ENCODE measurements around the gene UCK1. TPM values are rescaled to one million over a fixed set of nuclear protein-coding genes. Genes with fewer than 3 reads are reported as not detected.

UCK1 gene
- total and polyA plus RNA-seq, 8 donors, result 9.9 to 143 (median 31.6) TPM

DNA sequence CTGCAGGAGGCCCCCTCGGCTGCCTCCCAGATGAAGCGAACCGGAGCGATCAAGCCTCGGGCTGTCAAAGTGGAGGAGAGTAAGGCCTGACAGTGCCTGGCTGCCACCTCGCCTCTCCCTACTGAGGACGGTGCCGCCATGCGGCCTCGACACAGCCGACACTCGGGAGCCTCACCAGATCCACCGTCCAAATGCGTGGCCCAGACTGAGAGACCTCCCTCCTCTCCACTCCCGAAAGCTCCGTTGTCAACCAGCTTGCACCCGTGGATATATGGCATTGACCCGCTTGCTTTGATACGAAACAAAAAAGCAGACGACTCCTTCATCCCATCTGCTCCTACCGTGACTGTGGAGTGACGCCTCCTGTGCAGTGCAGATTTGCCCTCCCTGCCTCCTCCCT, 35.3 kb downstream of the UCK1 start:
- DNase-seq, result no peak
- Histone ChIP-seq H3K36me3 (peaks cover 72 to 99% (median 95%) of the 10 kb centered on the region in 4 donors), H3K4me3 (no peak overlapping the region), H3K9me3 (no peaks in the 10 kb centered on the region), H3K27me3 (no peaks in the 10 kb centered on the region), H3K27ac (no peak overlapping the region), H3K4me1 (peaks cover 0 to 5% (median 2%) of the 10 kb centered on the region in 4 donors)
- WGBS, 5 donors, result 86 to 88% (median 87%) methylated on average over 19 to 22 of the region's 22 CpGs
- TF ChIP-seq POLR2A (IDR thresholded peaks at IDR 0.05) (no peak), POLR2AphosphoS5 (IDR thresholded peaks at IDR 0.05) (no peak), EP300 (IDR thresholded peaks at IDR 0.05) (no peak)
- TF ChIP-seq, protein P1, sequence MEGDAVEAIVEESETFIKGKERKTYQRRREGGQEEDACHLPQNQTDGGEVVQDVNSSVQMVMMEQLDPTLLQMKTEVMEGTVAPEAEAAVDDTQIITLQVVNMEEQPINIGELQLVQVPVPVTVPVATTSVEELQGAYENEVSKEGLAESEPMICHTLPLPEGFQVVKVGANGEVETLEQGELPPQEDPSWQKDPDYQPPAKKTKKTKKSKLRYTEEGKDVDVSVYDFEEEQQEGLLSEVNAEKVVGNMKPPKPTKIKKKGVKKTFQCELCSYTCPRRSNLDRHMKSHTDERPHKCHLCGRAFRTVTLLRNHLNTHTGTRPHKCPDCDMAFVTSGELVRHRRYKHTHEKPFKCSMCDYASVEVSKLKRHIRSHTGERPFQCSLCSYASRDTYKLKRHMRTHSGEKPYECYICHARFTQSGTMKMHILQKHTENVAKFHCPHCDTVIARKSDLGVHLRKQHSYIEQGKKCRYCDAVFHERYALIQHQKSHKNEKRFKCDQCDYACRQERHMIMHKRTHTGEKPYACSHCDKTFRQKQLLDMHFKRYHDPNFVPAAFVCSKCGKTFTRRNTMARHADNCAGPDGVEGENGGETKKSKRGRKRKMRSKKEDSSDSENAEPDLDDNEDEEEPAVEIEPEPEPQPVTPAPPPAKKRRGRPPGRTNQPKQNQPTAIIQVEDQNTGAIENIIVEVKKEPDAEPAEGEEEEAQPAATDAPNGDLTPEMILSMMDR (IDR thresholded peaks at IDR 0.05), result no peak
- intact Hi-C loops (cut with DNase I; ENCODE audit: low total_unique reads), result no loop called here

DNA sequence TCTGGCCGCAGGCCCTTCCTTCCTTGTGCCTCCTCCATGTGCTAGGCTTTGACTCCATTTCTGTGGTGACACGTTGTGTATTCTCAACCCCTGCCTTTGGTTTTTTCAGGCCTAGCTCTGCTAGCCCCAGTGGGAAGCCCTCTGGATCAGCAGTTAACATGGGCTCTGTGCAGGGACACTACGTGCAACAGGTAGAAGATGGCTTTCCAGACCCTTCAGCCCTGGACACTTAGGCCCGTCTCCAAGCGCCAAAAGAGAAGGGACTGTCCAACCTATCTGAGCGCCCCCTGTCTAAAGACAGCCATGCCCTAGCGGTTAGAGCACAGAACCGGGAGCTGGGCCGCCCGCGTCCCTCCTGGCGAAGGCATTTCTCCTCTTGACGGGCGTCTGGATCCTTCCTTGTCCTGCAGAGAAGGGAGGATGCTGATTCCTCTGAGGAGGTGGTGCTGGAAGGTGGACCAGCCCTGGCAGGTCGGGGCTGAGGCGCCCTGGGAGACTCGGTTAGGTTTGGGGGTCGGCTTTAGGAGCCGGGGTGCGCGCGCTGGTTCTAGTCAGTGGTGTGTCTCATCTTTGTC, 36.7 kb downstream of the UCK1 start:
- H3K9me3 ChIP-seq, result no peaks in the 10 kb centered on the region
- H3K4me1 ChIP-seq, result no peaks in the 10 kb centered on the region
- TF ChIP-seq EP300 (IDR thresholded peaks at IDR 0.05), result no peak
- TF ChIP-seq POLR2AphosphoS5 (IDR thresholded peaks at IDR 0.05), result no peak
- no peak for TF ChIP-seq POLR2A (IDR thresholded peaks at IDR 0.05)
- TF ChIP-seq, protein P1 (IDR thresholded peaks at IDR 0.05), result no peak
- WGBS, 5 donors, result 90 to 93% (median 92%) methylated on average over 22 of the region's 22 CpGs
- H3K4me3 ChIP-seq, result no peak overlapping the region
- DNase-seq, result no peak
- H3K36me3 ChIP-seq, result peaks cover 86 to 100% (median 100%) of the 10 kb centered on the region in 4 donors
- intact Hi-C loops (cut with DNase I; ENCODE audit: low total_unique reads), result no loop called here
- no peak overlapping the region for H3K27ac ChIP-seq
- no peaks in the 10 kb centered on the region for H3K27me3 ChIP-seq

DNA sequence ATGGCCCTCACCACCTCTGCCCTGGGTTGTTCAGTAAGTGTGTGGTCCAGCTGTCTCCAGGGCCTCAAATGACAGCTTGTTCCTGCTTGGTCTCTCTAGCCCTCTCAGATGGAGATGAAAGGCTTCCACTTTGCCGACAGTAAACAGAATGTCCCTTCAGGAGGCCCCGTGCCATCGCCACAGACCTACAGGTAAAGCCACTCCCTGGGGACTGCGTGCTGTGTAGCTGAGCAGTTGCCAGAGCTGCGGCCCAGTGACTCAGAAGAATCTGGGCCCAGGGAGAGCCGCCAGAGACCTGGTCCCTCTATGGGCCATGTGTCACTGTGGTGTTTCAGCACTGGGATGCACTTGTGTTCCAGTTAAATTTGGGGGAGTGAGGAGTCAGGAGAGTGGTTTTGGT, 39.0 kb downstream of the UCK1 start:
- Histone ChIP-seq H3K27me3 (no peaks in the 10 kb centered on the region), H3K9me3 (no peaks in the 10 kb centered on the region), H3K4me3 (no peak overlapping the region), H3K4me1 (no peaks in the 10 kb centered on the region), H3K27ac (no peak overlapping the region), H3K36me3 (peaks cover 96 to 100% (median 100%) of the 10 kb centered on the region in 4 donors)
- no peak for TF ChIP-seq POLR2A (IDR thresholded peaks at IDR 0.05)
- TF ChIP-seq EP300 (IDR thresholded peaks at IDR 0.05), result no peak
- TF ChIP-seq, protein P1 (IDR thresholded peaks at IDR 0.05), result no peak
- no peak for TF ChIP-seq POLR2AphosphoS5 (IDR thresholded peaks at IDR 0.05)
- DNase-seq, result no peak
- WGBS, 5 donors, result 74 to 88% (median 80%) methylated on average over 6 of the region's 6 CpGs
- intact Hi-C loops (cut with DNase I; ENCODE audit: low total_unique reads), result no loop called here

DNA sequence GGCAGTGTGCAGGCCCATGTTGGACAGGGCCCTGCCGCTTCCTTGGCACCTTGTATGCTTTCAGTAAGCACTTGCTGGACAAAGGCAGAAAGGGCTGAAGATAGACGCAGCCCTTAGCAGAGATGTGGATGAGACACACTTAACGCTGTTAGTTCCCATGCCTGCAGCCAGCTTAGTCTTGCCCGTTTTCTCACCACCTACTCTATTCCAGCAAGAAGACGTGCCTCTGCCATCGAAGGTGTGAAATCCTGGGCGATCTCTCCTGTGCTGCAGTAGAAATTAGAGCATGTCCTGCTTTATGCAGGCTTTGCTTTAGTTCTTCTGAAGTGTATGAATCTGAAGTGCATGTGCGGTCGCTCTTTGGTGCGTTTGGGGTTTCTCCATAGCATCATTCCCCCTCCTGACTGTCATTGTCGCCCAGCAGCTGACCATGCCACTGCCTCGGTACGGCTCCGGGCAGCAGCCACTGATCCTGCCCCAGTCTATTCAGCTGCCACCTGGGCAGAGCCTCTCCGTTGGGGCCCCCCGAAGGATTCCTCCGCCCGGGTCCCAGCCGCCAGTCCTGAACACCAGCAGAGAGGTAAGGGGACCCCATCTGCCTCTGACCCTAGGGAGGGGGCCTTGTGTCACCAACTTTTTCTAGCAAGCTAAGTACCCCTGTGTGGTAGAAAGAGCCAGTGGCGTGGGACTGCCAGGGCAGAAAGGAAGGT, 39.9 kb downstream of the UCK1 start:
- H3K27me3 ChIP-seq, result no peaks in the 10 kb centered on the region
- DNase-seq, result no peak
- 93 to 95% (median 95%) methylated on average over 20 of the region's 20 CpGs for WGBS, 5 donors
- TF ChIP-seq POLR2A (IDR thresholded peaks at IDR 0.05) (no peak), EP300 (IDR thresholded peaks at IDR 0.05) (no peak), POLR2AphosphoS5 (IDR thresholded peaks at IDR 0.05) (no peak)
- TF ChIP-seq, protein P1 (IDR thresholded peaks at IDR 0.05), result no peak
- no peaks in the 10 kb centered on the region for H3K4me1 ChIP-seq
- H3K9me3 ChIP-seq, result no peaks in the 10 kb centered on the region
- peaks cover 96 to 100% (median 100%) of the 10 kb centered on the region in 4 donors for H3K36me3 ChIP-seq
- H3K27ac ChIP-seq, result no peak overlapping the region
- H3K4me3 ChIP-seq, result no peak overlapping the region
- intact Hi-C loops (cut with DNase I; ENCODE audit: low total_unique reads), result no loop called here

All from stomach (tissue), 9 donors.